ENCODE measurements around the gene TTC4. TPM values are rescaled to one million over a fixed set of nuclear protein-coding genes. Genes with fewer than 3 reads are reported as not detected.

The TTC4 gene
- total RNA-seq, 1 experiment from 2014 or later, result 25.5 TPM

- H3K27ac ChIP-seq (ENCODE audit: low read depth, low read length, poor library complexity, severe bottlenecking), result peak within 1 kb of the TSS; percentile 78
- no peak for TF ChIP-seq CTCF (conservative IDR thresholded peaks at IDR 0.05; ENCODE audit: low read depth, low read length)
- TF ChIP-seq EZH2 (IDR thresholded peaks at IDR 0.05; ENCODE audit: borderline replicate concordance, low read depth, low read length, poor library complexity, severe bottlenecking), result no peak
- peak within 1 kb of the TSS; percentile 68 for H3K4me3 ChIP-seq (ENCODE audit: low read depth, low read length, poor library complexity, severe bottlenecking)
- peaks cover 12% of the 10 kb centered on the region for H3K4me1 ChIP-seq (ENCODE audit: insufficient read depth, low read length, poor library complexity, severe bottlenecking)
- POLR2A ChIA-PET (ENCODE audit: low non-redundant PET), result no interaction called here
- no TSS peak for BruUV-seq (replicated peaks)
- H3K36me3 ChIP-seq (ENCODE audit: insufficient read depth, low read length, poor library complexity, severe bottlenecking), result no peaks in the 10 kb centered on the region
- intact Hi-C loops (cut with micrococcal nuclease; ENCODE audit: unreplicated experiment), result no loop called here
- DNase-seq (ENCODE audit: low spot score), result peak; percentile 100
- no peaks in the 10 kb centered on the region for H3K9me3 ChIP-seq (ENCODE audit: low read depth, low read length, poor library complexity, severe bottlenecking)
- no peaks in the 10 kb centered on the region for H3K27me3 ChIP-seq (replicated peaks; ENCODE audit: insufficient read depth, low read depth, low read length, poor library complexity)
- CTCF ChIA-PET, result no interaction called here
Observed at GRCh38 chr1:54764133-54764921, 48.7 kb downstream of the TTC4 start, which contains the start of gene PARS2. Gene PARS2 (minus strand): TSS chr1:54764523. CDS start chr1:54759161, 5,362 bp downstream.

- Histone ChIP-seq H3K36me3 (ENCODE audit: insufficient read depth, low read length, poor library complexity, severe bottlenecking) (no peaks in the 10 kb centered on the region), H3K4me3 (ENCODE audit: low read depth, low read length, poor library complexity, severe bottlenecking) (peak overlapping the region; percentile 68), H3K4me1 (ENCODE audit: insufficient read depth, low read length, poor library complexity, severe bottlenecking) (peaks cover 12% of the 10 kb centered on the region), H3K27ac (ENCODE audit: low read depth, low read length, poor library complexity, severe bottlenecking) (no peak overlapping the region), H3K9me3 (ENCODE audit: low read depth, low read length, poor library complexity, severe bottlenecking) (no peaks in the 10 kb centered on the region), H3K27me3 (replicated peaks; ENCODE audit: insufficient read depth, low read depth, low read length, poor library complexity) (no peaks in the 10 kb centered on the region)
- CTCF ChIA-PET, result no interaction called here
- POLR2A ChIA-PET (ENCODE audit: low non-redundant PET), result no interaction called here
- DNase-seq (ENCODE audit: low spot score), result no peak
- TF ChIP-seq EZH2 (IDR thresholded peaks at IDR 0.05; ENCODE audit: borderline replicate concordance, low read depth, low read length, poor library complexity, severe bottlenecking) (no peak), CTCF (conservative IDR thresholded peaks at IDR 0.05; ENCODE audit: low read depth, low read length) (no peak)
- BruUV-seq (replicated peaks), result no TSS peak
- intact Hi-C loops (cut with micrococcal nuclease; ENCODE audit: unreplicated experiment), result no loop called here
Observed at GRCh38 chr1:54764922-54765561, 49.4 kb downstream of the TTC4 start.

GRCh38 chr1:54766726-54767125 is 51.1 kb downstream of the TTC4 start:
- Histone ChIP-seq H3K27me3 (replicated peaks; ENCODE audit: insufficient read depth, low read depth, low read length, poor library complexity) (no peaks in the 10 kb centered on the region), H3K27ac (ENCODE audit: low read depth, low read length, poor library complexity, severe bottlenecking) (no peak overlapping the region), H3K36me3 (ENCODE audit: insufficient read depth, low read length, poor library complexity, severe bottlenecking) (no peaks in the 10 kb centered on the region), H3K9me3 (ENCODE audit: low read depth, low read length, poor library complexity, severe bottlenecking) (no peaks in the 10 kb centered on the region), H3K4me3 (ENCODE audit: low read depth, low read length, poor library complexity, severe bottlenecking) (no peak overlapping the region), H3K4me1 (ENCODE audit: insufficient read depth, low read length, poor library complexity, severe bottlenecking) (peaks cover 12% of the 10 kb centered on the region)
- TF ChIP-seq EZH2 (IDR thresholded peaks at IDR 0.05; ENCODE audit: borderline replicate concordance, low read depth, low read length, poor library complexity, severe bottlenecking) (no peak), CTCF (conservative IDR thresholded peaks at IDR 0.05; ENCODE audit: low read depth, low read length) (no peak)
- peak; percentile 7 for DNase-seq (ENCODE audit: low spot score)
- no TSS peak for BruUV-seq (replicated peaks)
- ChIA-PET CTCF (no interaction called here), POLR2A (ENCODE audit: low non-redundant PET) (no interaction called here)
- intact Hi-C loops (cut with micrococcal nuclease; ENCODE audit: unreplicated experiment), result no loop called here
